Dedifferentiated amniotic fluid mesenchymal stem cell (primary cell): ENCODE data around the gene SLC2A8.
A peak's percentile ranks its signal among the peaks of the same experiment; 100 is the strongest.

Experiments
- DNase-seq: peaks from one replicate; pipeline ENCODE4 v3.0.0-alpha.2; 2016; ENCODE audit errors: extremely low spot score

Gene SLC2A8

DNA sequence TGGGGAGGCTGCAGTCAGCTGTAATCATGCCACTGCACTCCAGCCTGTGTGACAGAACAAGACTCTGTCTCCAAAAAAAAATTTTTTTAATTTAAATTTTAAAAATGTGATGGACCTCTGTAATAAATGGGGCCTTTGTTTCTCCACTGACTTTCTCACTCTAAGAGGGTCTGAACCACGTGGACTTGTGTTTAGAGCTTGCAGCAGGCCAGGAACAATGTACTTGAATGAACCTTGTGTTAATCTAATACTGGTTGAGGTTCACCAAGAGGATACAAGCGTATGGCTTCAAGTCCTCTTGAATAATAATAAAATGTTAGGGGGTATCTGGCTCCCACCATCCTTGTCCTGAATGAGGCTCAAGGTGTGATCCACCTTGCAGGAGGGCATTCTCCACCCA, 14.4 kb upstream of the SLC2A8 start:
- no peak for DNase-seq

DNA sequence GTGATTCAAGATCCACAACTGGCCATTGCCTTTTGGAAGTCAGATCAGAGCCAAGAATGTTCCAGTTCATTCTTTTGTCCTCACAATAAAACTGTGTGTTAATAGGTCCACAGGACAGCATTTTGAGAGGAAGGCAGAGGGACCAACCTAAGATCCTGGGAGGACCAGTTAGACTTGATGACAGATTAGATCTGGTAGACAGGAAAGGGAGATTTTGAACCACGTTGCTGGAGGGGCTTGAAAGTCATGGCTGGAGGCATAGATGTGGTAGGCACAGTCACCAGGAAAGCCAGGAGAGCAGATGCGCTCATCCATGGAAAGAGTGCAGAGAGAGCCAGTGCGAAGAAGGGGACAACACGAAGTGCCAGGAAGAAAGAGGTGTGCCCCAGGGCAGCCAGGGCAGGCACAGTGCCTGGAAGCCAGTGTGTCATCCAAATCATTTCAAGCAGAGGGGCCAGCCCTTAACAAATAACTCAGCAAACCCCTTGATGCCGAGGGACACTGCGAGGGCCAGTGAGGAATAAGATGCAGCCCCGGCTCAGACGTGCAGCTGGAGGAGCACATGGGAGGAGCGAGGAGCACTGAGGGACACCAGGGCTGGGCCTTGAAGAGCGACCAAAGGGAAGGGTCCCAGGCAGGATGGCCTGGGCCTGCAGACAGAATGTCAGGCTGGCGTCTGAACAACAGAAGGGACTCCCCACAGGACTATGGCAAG, 12.8 kb upstream of the SLC2A8 start:
- DNase-seq: no peak

DNA sequence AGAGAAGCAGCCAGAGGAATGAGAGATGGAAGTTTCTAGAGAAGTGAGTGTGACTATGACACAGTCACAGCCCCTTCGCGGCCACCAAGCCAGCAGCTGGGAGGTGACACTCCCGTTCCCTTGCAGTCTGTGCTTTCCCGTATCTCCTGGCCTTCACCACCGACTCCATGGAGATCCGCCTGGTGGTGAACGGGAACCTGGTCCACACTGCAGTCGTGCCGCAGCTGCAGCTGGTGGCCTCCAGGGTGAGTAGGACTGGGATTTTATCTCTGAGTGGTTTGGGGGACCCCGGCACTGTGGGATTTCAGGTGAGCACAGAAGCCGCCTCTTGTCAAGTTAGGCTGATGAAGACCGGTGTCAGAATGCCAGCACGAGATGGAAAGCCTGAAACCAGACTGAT, 12.1 kb upstream of the SLC2A8 start:
- DNase-seq: no peak

DNA sequence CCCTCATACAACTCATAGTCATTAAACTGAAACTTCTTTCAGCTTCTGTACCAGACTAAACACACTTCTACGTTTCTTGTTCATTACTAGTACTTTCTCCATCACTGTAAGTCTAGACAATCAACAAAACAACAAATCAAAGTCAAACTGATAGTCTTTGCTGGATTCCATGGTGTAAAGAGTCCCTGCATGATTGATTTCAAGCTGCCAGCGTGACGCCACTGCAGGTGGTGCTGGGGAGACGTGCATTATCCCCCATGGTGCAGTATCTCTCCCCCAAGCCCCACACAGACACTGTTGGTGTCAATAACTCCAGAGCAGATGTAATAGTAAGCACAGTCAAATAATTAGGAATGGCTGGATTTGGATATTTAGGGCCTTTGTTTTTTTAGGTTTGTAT, 10.7 kb upstream of the SLC2A8 start:
- no peak for DNase-seq

DNA sequence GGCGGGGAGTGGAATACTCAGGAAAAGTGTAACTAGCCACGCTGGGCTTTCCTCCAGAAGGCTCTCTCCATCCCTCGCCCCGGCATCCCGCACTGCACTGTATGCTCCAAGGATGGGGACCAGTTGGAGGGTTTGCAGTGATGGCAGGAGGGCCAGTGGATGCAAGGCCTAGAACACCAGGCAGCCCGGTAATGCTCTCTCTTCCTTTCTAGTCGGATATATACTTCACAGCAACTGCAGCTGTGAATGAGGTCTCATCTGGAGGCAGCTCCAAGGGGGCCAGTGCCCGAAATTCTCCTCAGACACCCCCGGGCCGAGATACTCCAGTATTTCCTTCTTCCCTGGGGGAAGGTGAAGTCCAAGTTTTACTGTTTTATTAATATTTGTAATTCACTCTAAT, 10.0 kb upstream of the SLC2A8 start:
- no peak for DNase-seq

DNA sequence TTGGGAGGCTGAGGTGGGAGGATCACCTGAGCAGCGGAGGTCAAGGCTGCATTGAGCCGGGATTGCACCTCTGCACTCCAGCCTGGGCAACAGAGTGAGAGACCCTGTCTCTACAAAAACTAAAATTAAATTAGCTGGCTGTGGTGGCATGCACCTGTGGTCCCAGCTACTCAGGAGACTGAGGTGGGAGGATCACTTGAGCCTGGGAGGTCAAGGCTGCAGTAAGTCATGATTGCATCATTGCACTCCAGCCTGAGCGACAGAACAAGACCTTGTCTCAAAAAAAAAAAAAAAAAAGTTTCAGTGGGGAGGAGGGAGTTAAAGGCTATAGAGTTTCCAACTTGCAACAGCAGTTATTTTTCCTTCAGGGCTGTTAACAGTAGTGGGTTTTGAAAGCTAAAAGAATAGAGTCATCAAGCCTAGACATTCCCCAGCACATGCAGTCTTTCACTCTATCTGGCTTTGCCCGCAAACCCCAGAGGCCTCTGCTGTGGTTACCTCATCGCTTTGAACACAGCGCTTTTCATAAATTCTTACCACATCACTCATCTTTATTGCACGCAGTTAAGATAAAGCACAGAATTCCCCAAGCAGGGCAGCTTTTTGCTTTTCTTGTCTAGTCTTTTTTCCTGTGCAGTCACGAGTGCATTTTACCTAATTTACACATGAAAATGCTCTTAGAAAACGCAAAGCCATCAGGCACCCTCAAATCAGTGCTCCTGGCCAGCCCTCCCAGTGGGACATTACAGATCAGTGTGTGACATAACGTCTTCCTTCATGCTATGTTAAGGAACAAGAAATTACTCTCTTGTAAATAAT, 8.7 kb upstream of the SLC2A8 start:
- DNase-seq: peak; percentile 96

DNA sequence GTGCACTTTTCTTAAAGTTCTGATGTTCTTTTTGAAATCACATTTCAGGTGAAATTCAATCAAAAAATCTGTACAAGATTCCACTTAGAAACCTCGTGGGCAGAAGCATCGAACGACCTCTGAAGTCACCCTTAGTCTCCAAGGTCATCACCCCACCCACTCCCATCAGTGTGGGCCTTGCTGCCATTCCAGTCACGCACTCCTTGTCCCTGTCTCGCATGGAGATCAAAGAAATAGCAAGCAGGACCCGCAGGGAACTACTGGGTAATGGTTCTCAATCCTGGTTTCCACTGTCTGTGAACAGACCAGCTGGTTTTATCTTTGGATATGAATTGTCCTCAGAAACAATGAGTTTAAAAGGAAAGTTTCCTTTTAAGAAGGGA, 8.1 kb upstream of the SLC2A8 start:
- no peak for DNase-seq

DNA sequence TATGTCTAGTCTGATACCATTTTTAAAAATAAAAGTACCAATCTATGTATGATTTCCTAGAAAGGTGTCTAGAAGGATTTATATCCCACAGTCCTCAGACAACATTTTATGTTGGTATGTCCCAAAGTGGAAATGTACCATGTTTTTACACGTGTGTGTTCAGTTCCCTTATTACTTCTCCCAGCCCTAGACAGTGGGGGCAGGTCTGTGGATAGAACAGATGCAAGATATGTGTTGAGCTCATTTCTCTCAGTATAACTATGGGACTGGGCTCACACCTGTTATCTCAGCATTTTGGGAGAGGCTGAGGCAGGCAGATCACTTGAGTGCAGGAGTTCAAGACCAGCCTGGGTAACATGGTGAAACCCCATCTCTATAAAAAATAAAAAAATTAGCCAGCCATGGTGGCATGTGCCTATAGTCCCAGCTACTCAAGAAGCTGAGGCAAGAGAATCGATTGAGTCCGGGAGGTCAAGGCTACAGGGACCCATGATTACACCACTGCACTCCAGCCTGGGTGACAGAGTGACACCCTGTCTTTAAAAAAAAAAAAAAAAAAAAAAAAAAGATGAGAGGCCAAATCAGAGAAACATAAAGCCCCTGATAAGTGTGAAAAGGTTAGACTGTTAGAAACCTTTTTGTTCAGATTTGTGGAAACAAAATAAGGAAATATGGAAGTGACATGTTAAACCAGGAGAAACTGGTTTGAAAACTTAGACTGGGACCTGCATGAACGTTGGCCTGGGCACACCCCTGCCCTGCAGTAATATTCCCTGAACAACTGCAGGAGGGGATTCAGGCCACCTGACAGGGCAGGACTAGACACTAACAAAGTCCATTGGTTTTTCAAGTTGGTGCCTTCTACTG, 7.4 kb upstream of the SLC2A8 start:
- no peak for DNase-seq

DNA sequence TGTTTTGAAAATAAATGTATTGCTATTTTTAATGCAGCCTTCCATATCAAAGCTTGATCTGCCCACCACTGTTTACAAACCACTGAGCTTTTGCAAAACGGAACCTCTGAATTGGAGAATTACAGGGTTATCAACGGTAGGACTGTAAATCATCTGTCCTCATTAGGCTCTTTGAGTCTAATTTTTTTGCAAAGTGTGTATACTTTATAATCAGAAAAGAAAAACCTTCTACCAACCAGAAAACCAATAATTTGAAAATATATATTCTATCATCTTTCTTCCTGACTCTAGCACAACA, 6.8 kb upstream of the SLC2A8 start:
- DNase-seq: no peak

DNA sequence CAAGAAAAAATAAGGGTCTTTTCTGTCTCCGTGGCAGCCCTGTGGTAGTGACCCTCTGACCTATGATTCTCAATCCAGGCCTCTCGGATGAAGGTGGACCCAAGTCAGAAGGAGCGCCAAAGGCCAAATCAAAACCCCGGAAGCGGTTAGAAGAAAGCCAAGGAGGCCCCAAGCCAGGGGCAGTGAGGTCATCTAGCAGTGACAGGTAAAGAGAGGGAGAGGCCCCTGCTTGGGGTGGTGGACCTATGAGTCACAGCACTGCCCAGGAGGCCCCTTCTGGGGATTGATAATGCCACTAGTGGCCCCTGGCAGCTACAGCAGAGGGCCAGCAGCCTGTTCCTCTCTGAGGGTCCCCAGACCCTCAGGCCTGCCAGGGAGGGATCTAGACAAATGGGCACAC, 6.4 kb upstream of the SLC2A8 start:
- DNase-seq: no peak

DNA sequence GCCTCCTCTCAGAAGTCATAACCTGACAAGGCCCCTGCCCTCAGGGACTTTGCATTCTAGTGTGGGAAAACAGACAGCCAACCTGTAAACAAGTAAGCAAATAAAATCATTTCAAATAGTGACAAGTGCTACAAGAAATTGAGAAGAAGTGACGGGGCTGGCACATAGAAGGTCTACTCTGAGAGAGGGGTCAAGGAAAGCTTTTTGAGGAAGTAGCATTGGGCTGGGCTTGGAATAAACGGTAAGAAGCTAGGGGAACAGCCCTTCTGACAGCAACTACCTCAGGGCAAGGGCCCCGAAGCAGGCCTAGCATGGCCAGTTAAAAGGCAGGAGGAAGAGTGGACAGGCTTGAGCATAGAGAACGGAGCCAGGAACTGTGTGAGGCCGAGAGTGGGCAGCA, 4.8 kb upstream of the SLC2A8 start:
- no peak for DNase-seq

DNA sequence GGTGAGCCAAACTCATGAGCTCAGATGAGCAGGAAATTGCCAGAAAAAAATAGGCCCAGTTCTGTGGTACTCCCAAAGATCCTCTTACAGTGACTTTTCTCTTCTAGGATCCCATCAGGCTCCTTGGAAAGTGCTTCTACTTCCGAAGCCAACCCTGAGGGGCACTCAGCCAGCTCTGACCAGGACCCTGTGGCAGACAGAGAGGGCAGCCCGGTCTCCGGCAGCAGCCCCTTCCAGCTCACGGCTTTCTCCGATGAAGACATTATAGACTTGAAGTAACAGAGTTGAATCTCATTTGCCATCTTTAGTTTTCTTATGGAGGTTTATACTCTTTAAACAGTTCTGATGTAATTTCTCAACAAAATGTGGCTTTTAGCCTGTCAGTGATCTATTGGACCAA, 4.0 kb upstream of the SLC2A8 start:
- no peak for DNase-seq

DNA sequence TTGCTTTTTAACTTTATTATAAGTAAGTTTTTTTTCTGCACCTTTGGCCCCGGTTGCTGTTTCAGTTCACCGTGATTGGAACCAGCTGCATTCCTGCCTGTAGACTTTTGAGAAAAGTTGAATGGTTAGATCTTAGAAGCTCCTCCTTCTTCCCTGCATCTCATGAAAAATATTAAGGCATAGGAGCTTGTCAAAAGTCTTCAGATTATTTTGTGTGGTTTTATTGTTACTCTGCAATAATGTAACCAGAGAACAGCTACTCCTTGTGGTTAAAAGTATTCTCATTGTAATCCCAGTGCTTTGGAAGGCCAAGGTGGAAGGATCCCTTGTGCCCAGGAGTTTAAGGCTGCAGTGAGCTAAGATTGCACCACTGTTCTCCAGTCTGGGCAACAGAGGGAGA, 3.3 kb upstream of the SLC2A8 start:
- peak; percentile 34 for DNase-seq

DNA sequence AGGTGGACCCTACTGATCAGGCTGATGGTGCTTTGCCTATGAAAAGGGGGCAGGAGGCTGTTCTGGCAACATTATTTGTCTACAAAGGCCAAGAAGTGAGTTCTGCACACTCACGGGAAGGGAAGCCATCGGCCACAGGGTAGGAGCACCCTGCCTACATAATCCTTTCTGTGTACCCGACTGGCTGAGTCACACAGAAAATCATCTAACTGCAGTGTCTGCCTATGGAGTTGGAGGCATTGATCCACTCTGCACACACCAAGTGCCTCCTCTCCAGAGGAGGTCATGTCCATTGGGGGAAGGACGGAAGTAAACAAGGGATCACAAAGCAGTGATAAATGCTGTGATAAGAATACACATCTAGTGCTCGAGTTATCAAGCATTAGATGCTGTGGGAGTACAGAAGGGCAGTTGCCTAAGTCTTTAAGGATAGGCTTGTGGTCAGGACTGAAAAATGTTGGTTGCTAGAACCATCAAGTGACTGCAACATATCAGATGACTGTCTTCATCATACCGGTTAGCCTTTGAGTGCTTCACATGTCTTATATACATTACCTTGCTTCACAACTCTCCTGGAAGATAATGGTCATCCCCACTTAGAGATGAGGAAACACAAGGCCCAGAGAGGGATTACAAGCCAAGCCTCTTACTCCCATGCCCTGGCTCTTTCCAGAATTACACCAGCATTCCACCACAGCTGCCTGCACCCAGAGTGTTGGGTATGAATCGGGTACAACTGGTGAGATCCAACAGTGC, 1.3 kb upstream of the SLC2A8 start:
- no peak for DNase-seq

DNA sequence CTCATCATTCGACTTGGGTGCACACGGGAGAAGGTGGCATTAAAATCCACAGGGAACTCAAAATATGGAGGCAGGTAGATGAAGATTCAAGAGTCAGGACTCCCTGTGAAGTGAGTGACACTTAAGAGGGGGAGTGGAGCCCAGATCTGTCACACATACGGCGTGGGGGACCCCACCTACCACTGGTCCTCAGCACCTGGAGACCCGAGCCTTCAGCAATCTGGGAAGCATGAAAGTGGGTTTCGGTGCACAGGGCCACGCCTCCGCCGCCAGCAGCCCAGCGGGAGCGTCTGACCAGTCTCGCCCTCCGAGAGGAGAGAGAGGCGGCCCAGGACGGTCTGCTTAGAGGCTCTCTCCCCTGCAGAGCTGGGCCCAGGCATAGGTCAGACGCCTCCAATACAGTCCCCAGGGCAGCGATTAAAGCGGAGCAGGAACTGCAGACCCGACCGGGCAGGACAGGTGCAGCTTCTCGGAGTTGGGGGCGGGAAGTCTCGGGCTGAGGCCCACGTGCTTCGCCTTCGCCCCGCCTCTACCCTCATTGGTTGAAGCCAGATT, 639 bp upstream of the SLC2A8 start:
- DNase-seq: no peak

DNA sequence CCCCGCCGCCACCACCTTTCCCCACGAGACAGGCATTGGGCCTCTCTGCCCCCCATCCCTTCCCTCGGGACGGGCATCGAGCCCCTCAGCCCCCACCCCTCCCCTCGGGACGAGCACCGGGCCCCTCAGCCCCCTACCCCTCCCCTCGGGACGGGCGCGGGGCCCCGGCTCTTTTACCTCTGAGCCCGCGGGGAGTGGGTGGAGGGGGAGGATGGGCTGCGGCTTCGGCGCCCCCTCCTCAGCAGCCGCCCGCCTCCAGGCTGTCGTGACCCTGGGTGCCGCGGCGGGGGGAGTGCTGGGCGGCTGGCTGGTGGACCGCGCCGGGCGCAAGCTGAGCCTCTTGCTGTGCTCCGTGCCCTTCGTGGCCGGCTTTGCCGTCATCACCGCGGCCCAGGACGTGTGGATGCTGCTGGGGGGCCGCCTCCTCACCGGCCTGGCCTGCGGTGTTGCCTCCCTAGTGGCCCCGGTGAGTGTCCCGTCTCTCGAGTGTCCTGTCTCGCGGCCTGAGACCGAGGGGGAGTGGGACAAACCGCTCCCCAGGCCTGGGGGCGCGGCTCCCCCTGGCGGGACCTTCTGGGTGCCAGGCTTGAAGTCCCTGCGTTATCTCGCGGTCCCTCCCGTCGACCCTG, 791 bp downstream of the SLC2A8 start:
- no peak for DNase-seq

DNA sequence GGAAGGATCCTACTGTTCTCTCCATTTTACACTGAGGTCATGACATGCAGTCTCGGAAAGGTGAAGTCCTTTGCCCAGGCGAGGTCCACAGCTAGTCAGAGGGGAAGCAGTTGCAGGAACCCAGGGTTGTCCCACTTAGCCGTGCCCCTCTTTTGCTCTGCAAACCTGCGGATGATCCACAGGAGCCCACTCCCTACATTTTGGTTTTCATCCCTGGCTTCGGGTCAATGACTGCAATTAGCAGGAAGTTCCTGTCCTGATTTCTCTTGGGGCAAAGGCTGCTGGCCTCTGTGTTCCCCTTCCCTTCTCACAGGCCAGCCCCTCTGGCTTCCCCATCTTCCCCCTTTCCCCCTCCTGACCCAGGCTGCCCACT, 1.3 kb downstream of the SLC2A8 start:
- no peak for DNase-seq

DNA sequence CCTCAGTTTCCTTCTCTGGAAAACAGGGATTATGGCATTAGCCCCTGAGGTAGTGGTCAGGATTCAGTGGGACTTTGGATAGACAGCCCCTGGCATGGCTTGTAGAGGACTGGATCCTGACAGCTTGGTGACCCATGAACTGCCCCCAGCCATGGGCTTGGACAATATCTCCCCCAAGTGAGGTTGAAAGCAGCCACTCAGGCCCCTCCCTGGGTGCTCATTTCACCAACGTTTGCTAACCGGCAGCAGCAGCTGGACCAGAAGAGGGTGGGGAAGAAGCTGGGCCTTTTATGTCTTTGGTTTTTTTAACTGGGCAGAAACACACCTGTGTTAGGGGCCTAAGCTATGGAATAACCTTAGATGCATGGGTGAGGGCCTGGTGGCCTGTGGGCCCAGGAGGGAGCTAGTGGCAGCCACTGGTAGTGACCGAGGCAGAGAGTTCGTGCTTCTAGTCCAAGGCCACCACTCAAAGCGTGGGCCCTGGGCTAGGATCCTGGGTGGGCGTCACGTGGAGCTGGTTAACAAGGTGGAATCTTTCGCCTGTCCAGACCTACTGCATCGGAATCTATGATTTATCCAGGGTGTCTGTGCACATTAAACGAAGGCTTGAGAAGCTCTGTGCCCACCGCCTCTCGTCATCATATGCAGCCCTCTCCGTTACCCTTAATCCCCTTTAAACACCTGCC, 1.9 kb downstream of the SLC2A8 start:
- no peak for DNase-seq

DNA sequence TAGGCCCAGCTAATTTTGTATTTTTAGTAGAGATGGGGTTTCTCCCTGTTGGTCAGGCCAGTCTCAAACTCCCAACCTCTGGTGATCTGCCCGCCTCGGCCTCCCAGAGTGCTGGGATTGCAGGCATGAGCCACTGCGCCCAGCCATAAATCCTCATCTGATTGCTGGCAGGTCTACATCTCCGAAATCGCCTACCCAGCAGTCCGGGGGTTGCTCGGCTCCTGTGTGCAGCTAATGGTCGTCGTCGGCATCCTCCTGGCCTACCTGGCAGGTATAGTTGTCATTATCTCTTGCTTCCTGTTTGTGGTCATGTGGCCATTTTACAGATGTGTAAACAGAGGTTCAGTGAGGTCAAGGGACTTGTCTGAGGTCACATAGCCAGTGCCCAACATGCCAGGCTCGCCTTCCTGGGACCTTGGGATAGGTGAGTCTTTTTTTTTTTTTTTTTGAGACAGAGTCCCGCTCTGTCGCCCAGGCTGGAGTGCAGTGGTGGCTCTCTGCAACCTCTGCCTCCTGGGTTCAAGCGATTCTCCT, 2.8 kb downstream of the SLC2A8 start:
- DNase-seq: no peak

DNA sequence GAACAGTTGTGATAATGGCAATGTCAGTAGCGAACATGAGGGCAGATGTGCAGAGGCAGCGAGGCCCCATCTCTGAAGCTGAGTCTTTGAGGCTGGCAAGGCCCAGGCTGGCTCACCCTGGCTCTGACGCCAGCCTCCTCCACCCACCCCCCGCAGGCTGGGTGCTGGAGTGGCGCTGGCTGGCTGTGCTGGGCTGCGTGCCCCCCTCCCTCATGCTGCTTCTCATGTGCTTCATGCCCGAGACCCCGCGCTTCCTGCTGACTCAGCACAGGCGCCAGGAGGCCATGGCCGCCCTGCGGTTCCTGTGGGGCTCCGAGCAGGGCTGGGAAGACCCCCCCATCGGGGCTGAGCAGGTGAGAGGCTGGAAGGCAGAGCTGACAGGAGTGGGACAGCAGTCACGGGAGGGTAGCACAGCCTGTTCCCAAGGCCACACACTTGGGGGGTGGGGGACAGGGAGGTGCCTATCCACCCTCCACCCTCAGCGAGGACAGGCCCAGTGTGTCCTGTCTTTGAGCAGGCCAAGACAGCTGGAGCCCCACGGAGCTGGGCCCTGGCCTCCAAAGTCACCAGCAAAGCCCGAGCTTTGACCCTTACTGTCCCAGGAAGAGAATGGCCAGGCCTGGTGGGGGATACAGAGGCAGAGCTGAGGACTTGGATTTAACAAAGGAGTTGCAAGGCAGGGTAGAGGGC, 5.6 kb downstream of the SLC2A8 start:
- DNase-seq: no peak
